RPMI7951 (cell line): ENCODE data around the gene UQCRH. TPM values are rescaled to one million over a fixed set of nuclear protein-coding genes. Genes with fewer than 3 reads are reported as not detected.

Experiments used
- DNase-seq: peaks from one replicate; pipeline ENCODE4 v3.0.0-alpha.2; 2012; ENCODE audit warnings: low read depth
- total RNA-seq: library from RNA; depleted of rRNA; stranded (reverse); fragments of >200 nt; shearing (Covaris generic); gene quantifications from 2 replicates; pipeline ENCODE4 v1.2.3, GENCODE V29; 2014; rRNA removed

UQCRH gene
- total RNA-seq: 747 and 790 TPM in 2 replicates

- peak; percentile 97 for DNase-seq
Measured at GRCh38 chr1:46303038-46303871, at the start of gene UQCRH, which contains the start of gene LRRC41. UQCRH (plus strand) TSS chr1:46303698; CDS start chr1:46303767, 69 bp downstream. LRRC41 (minus strand) TSS chr1:46303616; CDS start chr1:46303322, 294 bp downstream.

DNA sequence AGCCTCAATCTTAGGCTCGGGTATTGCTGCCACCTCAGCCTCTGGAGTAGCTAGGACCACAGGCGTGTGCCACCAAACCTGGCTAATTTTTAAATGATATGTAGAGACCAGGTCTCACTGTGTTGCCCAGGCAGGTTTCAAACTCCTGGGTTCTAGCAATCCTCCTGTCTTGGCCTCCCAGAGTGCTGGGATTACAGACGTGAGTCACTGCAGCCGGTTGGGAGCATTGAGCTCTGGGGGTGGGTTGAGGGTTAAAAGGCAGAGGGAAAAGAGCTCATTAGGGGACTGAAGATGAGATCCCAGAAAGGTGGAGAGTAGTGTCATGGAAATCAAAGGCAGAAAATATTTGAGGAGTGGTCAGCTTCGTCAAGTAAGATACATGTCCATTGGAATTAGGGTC is 48.8 kb upstream of the UQCRH start:
- no peak for DNase-seq

DNA sequence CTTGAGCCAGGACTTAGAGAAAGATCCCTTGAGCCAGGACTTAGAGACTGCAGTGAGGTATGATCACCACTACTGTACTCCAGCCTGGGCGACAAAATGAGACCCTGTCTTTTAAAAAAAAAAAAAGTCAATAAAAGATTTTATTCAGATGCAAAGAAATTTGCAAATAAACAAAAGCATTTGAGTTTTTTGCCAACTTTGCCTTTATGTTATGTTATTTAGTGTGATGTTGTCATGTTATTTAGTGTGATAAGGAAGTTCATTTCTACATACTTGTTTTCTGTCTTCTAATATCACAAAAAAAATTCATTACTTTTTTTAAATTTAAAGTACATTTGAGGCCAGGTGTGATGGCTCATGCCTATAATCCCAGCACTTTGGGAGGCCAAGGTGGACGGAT is 47.0 kb upstream of the UQCRH start:
- no peak for DNase-seq

DNA sequence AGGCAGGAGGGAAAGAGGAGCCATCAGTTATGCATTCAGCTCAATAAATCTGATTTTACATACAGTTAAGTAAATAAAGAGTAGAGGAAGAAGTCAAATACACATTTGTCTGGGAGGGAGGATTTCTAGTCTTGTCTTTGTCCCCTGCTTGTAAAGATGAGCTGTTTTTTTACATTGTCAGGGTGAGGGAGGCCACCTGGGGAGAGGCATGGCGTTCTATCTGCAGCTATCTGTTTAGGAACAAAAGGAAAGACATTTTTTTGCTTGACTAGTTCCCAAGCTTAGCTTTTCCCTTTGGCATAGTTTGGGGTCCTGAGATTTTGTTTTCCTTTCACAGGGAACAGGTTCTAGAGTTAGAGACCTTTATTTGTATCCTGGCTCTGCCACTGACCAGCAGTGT is 41.0 kb upstream of the UQCRH start:
- no peak for DNase-seq

- DNase-seq: no peak
Measured at GRCh38 chr1:46263146-46263545, 40.4 kb upstream of the UQCRH start.

DNA sequence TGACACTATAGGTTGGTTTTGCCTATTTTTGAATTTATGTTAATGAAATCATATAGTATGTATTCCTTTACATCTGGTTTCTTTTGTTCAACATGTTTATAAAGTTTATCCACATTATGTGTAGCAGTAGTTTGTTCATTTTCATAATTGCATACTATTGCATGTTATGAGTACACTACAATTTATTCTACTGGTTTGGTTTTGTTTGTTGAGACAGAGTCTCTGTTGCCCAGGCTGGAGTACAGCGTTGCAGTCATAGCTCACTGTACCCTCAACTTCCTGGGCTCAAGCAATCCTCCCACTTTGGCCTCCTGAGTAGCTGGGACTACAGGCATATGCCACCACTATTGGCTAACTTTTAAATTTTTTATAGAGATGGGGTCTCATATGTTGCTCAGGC is 34.9 kb upstream of the UQCRH start:
- DNase-seq: no peak

- DNase-seq: no peak
Measured at GRCh38 chr1:46274225-46275029, 29.1 kb upstream of the UQCRH start.

DNA sequence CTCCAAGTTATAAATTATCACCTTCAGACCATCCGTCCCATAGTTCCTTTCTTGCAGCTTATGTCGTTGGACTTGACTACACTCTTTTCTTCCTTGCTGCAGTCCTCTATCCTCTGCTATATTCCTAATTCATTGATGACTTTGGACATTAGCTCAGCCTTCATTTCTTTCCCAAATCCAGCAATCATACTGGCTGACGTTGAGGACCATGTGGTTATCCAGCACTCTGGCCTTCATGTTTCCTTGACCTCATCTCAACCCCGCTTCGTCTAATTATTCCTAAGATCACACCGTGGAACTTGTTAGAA is 28.5 kb upstream of the UQCRH start:
- DNase-seq: no peak

- no peak for DNase-seq
Measured at GRCh38 chr1:46277658-46278373, 25.7 kb upstream of the UQCRH start.

- peak; percentile 66 for DNase-seq
Measured at GRCh38 chr1:46278807-46279206, 24.7 kb upstream of the UQCRH start.

DNA sequence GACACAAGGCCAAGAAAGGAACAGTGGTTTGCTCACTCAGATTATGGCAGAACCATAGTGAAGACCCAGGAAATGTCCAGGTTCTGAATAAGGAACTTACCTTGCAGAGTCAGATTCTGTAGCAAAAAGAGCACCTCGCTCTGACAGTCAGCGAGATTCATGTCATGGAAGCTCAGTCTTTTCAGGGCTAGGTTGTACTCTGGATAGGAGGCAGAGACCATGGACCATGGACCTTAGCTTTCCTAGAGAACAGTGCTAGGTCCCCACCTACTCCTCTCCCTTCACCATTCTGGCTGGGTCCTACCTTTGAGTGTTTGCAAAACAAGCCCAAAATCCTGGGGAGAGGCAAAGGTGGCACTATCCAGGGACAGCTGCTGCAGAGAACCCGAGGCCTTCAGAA is 23.4 kb upstream of the UQCRH start:
- no peak for DNase-seq

DNA sequence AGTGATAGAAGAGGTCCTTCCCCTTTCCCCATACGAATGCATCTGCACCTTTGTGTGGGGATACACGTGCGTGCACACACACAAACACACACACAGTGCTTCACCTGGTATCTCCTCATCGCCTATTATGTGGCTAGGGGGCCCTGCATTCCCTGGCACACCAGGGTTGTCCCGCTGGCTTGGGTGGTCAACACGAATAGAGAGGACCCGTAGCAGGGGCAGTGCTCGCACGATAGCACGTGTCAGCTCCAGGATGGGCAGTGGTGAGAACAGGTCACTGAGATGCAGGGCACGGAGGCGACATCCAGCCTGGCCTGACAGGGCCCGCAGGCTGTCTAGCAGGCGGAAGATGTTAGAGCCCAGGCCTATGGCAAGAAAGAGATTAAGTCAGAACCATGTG is 22.5 kb upstream of the UQCRH start:
- DNase-seq: no peak

- no peak for DNase-seq
Measured at GRCh38 chr1:46284058-46284457, 19.4 kb upstream of the UQCRH start.

- no peak for DNase-seq
Measured at GRCh38 chr1:46284597-46285564, 18.6 kb upstream of the UQCRH start.

GRCh38 chr1:46285730-46286477 is 17.6 kb upstream of the UQCRH start:
- DNase-seq: no peak

GRCh38 chr1:46288485-46289133 is 14.9 kb upstream of the UQCRH start:
- no peak for DNase-seq

- DNase-seq: no peak
Measured at GRCh38 chr1:46289134-46289494, 14.4 kb upstream of the UQCRH start.

GRCh38 chr1:46289976-46290375 is 13.5 kb upstream of the UQCRH start:
- DNase-seq: no peak

DNA sequence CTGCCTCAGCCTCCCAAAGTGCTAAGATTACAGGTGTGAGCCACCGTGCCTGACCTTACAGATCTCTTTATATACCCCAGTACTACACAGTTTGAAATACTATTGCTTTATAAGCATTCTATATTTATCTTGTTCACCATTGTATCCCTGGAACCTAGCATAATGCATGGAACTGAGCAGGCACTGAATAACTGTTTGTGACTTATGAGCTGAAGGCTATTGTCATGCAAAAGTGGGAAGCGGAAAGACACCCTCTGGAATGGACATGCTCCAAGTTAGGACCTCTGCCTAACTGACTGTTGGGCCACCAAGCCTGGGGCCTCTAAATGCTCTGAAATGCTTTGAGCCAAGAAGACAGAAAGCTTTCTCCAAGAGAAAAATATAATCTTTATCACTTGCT is 8.2 kb upstream of the UQCRH start:
- no peak for DNase-seq

DNA sequence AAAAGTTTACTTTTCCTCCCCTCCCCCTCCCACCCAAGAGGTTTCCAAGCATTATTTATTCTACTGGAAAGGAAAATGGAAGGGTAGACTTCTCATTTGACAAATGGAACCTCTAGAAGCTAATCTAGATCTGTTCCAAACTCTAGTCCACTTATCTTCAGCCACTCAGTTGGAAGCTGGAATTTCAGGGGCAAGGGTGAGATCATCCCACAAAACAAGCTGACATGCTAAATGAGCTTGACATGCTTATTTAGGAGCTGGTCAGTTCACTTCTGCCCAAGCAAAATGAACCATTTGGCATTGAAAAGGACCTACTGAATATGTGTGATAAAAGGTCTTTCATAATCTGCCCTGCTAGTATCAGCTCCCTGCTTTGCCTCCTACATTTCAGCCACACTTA is 5.1 kb upstream of the UQCRH start:
- DNase-seq: no peak
